Parathyroid adenoma (tissue), 2 donors: Measurements from ENCODE around the gene TRAK2.
A peak's percentile ranks its signal among the peaks of the same experiment; 100 is the strongest.

Experiments used
- H2AFZ ChIP-seq: fragments of 300-600 bp; sonication (generic); one replicate; pipeline ENCODE4 v1.7.0; 2017; ENCODE audit warnings: antibody characterized with exemption, mild to moderate bottlenecking
- H3K27ac ChIP-seq: fragments of 300-600 bp; sonication (generic); one replicate; pipeline ENCODE4 v1.7.0; 2017
- H3K27me3 ChIP-seq: fragments of 300-600 bp; sonication (generic); one replicate; pipeline ENCODE4 v1.7.0; 2017; ENCODE audit warnings: low read length; ENCODE audit not compliant: control insufficient read depth, insufficient read depth
- H3K36me3 ChIP-seq: fragments of 300-600 bp; sonication (generic); one replicate; pipeline ENCODE4 v1.7.0; 2017; ENCODE audit warnings: low read length; ENCODE audit not compliant: control insufficient read depth, insufficient read depth
- H3K4me1 ChIP-seq: fragments of 300-600 bp; sonication (generic); one replicate; pipeline ENCODE4 v1.7.0; 2017; ENCODE audit warnings: control low read depth
- H3K4me2 ChIP-seq: fragments of 300-600 bp; sonication (generic); one replicate; pipeline ENCODE4 v1.7.0; 2017; ENCODE audit warnings: low read length
- H3K4me3 ChIP-seq: fragments of 300-600 bp; sonication (generic); one replicate; pipeline ENCODE4 v1.7.0; 2017; ENCODE audit warnings: low read depth, low read length
- H3K79me2 ChIP-seq: fragments of 300-600 bp; sonication (generic); one replicate; pipeline ENCODE4 v1.7.0; 2017; ENCODE audit warnings: control low read depth
- H3K9ac ChIP-seq: fragments of 300-600 bp; sonication (generic); one replicate; pipeline ENCODE4 v1.7.0; 2017; ENCODE audit warnings: mild to moderate bottlenecking
- H3K9me3 ChIP-seq: fragments of 300-600 bp; sonication (generic); one replicate; pipeline ENCODE4 v1.7.0; 2017; ENCODE audit warnings: low read length; ENCODE audit not compliant: control insufficient read depth
- CTCF ChIP-seq: fragments of 300-600 bp; sonication (generic); IDR thresholded peaks from one replicate; pipeline ENCODE4 v1.7.0; 2017; ENCODE audit warnings: antibody characterized with exemption, mild to moderate bottlenecking
- donor health status: primary hyperparathyroidism.

Gene TRAK2

GRCh38 chr2:201436141-201436540 is 15.1 kb downstream of the TRAK2 start:
- Histone ChIP-seq H3K9ac (no peak overlapping the region), H3K27me3 (no peaks in the 10 kb centered on the region), H3K36me3 (no peaks in the 10 kb centered on the region), H3K9me3 (no peaks in the 10 kb centered on the region), H2AFZ (no peak overlapping the region), H3K4me2 (no peak overlapping the region), H3K79me2 (peaks cover 34% of the 10 kb centered on the region), H3K27ac (no peak overlapping the region), H3K4me3 (no peak overlapping the region), H3K4me1 (peaks cover 5% of the 10 kb centered on the region)
- no peak for TF ChIP-seq CTCF

DNA sequence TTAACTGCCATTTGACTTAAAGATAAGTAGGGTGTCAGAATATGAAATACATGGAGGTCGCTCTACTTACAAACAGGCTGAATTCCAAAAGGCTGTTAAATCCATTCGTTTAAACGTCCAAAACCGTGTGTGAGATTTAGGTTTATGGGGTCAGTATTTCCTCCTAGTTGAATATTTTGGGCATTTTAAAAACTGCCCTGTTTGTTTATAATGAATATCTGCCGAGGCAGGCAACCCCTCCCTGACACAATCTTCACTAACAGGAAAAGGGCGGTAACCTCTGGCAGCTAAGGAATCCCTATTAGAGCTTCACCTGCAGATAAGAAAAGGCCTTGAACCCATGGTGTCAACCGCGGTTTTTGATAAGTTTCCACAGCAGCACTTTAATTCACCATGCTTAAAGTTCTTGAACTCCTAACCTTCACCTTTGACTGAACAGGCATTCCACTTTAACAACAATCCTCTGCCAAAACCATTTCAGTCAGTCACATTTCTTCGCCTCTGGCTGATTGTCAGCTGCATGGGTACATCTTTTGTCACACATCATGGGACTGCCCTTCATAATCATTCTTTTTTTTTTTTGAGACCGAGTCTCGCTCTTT is 17.8 kb downstream of the TRAK2 start:
- no peak overlapping the region for H3K27ac ChIP-seq

DNA sequence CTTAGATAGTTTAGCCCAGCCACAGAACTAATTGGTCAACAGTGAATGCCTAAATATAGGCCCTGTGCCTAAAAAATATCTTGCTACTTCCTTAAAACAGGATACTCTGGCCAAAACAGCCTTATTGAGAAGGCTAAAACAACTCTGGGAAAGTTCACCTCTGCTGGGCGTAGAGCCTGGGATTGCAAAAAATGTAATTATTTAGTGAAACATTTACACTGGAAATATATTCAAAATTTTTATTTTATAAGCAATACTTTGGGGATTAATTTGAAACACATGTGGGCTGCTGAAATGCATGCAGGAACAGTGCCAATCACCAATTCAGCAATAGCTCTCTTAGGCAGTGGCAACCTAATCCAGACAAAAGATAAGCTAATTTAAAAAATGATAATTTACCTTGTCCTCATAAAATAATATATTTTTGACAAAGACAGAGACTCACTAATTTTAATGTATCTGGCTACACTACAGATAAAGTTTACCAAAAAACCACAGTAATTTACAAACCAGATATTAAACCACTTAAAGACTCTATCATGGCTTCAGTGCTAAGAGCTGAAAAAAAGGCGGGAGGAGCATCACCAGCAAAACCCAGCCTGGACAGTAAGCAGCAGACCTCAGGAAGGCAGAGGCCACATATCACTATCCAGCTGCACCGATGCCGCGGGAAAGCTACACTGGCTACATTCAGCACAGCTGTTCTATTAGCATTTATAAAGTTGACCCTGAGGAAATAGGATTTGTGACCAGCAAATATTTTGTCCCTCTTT is 18.5 kb downstream of the TRAK2 start:
- Histone ChIP-seq H2AFZ (no peak overlapping the region), H3K79me2 (peaks cover 51% of the 10 kb centered on the region), H3K4me1 (no peaks in the 10 kb centered on the region), H3K27me3 (no peaks in the 10 kb centered on the region), H3K27ac (peak overlapping the region; percentile 3), H3K9me3 (no peaks in the 10 kb centered on the region), H3K4me3 (no peak overlapping the region), H3K4me2 (no peak overlapping the region), H3K36me3 (no peaks in the 10 kb centered on the region), H3K9ac (no peak overlapping the region)
- no peak for TF ChIP-seq CTCF

More for the DNA sequence above, 17.8 kb downstream of the TRAK2 start:
- no peak overlapping the region for H3K9ac ChIP-seq
- H3K4me3 ChIP-seq: no peak overlapping the region
- no peak for TF ChIP-seq CTCF
- H3K9me3 ChIP-seq: no peaks in the 10 kb centered on the region
- H3K36me3 ChIP-seq: no peaks in the 10 kb centered on the region
- no peak overlapping the region for H3K4me2 ChIP-seq
- no peak overlapping the region for H2AFZ ChIP-seq
- H3K79me2 ChIP-seq: peaks cover 47% of the 10 kb centered on the region
- no peaks in the 10 kb centered on the region for H3K4me1 ChIP-seq
- no peaks in the 10 kb centered on the region for H3K27me3 ChIP-seq

DNA sequence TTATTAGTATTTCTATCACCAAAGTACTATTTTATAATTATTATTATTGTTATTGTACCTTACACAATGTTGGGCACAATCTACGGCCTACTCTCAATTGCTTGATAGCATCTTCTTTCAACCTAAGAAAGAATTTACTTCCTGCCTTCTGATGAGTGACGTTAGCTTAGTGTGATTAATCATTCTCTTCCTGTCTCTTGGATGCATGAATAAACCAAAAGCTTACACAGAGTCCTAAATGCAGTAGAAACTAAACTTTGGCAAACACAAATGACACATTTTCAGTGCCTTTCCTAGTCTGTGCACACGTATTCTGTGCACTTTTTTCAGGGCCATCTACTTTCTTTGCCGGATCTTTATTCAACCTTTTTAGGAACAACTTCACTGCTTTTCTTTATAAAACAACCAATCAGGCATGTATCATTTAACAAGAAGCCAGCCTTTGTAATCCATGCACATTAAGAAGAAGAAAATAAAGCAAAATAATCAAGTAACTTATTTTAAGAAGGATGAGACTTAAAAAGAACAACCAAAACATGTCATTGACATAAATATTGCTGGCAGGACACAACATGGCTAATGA is 19.1 kb downstream of the TRAK2 start:
- no peak overlapping the region for H2AFZ ChIP-seq
- H3K4me2 ChIP-seq: no peak overlapping the region
- H3K4me3 ChIP-seq: no peak overlapping the region
- H3K27ac ChIP-seq: peak overlapping the region; percentile 3
- no peaks in the 10 kb centered on the region for H3K4me1 ChIP-seq
- no peak overlapping the region for H3K9ac ChIP-seq
- no peaks in the 10 kb centered on the region for H3K36me3 ChIP-seq
- no peaks in the 10 kb centered on the region for H3K9me3 ChIP-seq
- H3K27me3 ChIP-seq: no peaks in the 10 kb centered on the region
- TF ChIP-seq CTCF: no peak
- H3K79me2 ChIP-seq: peaks cover 51% of the 10 kb centered on the region
